Kidney tubule cell (primary cell): ENCODE results near the gene RAD18.

ENCODE experiments used
- DNase-seq: peaks from one replicate; pipeline ENCODE4 v3.0.0-alpha.2; 2018; ENCODE audit warnings: low spot score

Gene RAD18

GRCh38 chr3:8895829-8896228, 67.4 kb downstream of the RAD18 start:
- no peak for DNase-seq

DNA sequence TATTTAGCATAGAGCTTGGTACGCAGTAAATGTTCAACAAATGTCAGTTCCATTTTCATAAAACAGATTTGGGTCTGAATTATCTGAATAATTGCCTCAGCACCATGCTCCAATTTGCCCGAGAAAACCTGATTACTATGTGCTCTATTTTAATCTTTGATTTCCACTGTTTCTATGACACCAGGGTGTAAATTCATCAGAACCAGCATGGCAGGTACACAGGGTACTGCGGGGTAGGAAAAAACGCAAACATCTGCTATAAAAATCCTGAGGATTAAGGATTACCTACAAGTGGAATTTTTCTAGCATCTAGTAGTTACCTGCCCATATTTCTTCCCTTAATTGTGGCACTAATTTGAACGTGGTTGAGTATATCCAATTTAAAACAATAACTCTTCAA, 70.3 kb downstream of the RAD18 start:
- DNase-seq = no peak

GRCh38 chr3:8891774-8892173, 71.5 kb downstream of the RAD18 start:
- no peak for DNase-seq

GRCh38 chr3:8891303-8891702, 72.0 kb downstream of the RAD18 start:
- no peak for DNase-seq

GRCh38 chr3:8888301-8888915, 74.9 kb downstream of the RAD18 start:
- DNase-seq = no peak

DNA sequence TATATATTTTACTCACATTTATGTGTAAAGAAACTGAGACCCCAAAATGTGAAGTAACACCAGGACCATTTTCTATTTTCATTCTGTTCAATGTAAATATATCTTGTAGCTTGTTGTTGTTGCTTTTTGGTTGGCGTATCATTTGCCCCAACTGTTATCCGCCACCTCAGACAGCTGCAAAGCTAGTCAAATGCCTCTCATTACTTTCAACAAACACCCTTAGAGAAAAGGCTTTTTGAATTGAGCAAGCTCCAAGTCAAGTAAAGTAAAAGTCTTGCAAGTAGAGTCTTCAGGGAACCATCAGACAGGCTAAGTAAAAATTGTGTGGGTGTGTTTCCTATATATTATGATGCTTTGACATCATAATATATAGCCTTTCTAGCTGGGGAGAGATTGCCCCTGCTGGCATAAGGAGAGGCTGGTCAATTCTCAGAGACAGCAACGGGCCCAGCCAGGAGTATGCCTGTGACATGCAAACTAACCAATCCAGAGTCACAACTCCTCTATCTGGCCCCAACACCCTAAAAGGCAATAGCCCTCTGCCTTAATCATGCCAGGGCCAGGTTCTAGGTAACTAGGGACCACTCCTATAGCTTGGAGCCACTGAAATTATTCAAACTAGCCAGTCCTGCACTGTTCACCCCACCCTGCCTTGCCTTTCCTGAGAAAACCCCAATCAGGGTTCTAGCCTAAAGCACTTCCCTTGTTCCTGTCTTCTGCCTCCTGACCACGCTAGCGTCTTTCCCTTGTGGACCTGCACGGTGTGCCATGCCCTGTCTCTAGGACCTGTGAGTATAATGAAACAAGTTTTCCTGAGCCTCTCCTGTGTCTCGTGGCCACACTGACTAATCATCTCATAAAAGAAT, 75.6 kb downstream of the RAD18 start:
- DNase-seq = no peak

DNA sequence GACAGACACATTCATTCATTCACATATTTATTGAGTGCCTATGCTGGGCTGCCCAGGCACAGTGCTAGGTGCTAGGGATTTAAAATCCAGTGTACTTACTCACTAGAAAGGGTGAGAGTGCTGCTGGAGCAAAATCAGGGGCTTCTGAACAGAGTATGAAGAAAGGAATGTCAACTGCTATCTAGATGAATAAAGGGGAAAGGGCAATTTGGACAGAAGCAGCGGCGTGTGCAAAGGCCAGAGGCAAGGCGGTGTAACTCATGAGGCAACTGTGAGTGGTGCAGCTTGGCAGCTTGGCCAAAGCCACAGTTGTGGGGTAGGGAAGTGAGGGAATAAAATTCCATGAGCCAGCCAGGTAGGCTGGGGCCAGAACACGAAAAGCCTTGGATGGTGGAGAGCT, 76.7 kb downstream of the RAD18 start:
- peak; percentile 70 for DNase-seq

DNA sequence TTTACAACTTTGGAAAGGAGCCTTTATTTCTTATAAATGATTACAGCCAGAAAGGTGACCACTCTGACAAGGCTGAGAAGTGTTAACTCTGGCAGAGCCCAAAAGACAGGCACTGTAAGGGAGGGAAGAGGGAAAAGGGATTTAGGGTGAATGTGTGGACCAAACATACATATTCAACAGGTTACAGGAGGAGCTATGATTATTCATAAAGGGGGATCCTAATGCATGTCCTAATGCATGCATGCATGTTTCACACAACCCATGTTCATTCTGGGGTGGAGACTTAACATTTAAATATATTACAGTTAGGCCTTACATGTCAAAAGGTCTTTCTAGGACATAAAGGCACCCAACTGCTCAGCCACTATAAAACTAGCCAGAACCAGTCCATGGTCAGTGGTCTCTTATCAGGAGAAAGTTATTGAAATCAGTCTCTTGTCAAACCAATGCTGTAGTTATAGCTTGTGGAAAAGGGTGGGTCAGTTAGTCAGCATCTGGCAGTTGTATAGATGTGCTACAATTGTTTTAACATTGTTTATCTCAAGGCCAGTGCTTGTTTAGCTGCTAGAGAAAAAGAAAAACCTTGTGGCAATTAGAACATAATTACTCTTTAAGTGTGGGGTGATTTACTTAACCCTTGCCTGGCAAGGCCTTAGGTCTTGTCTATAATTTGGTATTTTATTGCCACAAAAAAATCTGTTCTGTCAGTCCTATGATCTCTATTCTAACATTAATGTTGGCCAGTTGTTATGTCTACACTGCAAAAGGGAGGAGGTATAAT, 77.5 kb downstream of the RAD18 start:
- no peak for DNase-seq

- DNase-seq = peak; percentile 11
These were observed 78.5 kb downstream of the RAD18 start for GRCh38 chr3:8884630-8885290.

DNA sequence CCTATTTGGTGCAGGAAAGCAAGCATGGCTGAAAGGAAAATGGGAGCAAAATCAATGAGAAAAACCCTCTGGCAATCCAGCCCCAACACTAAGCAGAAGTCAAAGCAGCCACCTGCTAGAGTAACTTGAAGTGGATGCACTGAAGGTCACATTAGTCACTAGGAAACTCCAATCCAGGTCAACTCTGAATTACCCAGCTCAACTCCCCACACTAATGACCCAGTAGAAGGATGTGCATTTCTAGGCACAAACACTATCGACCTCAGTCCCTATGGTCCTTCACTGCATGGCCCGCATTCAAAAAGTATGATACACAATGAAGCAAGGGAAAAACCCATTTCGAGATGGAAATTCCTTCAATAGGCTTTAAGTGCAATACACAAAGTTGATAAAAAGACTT, 80.6 kb downstream of the RAD18 start:
- DNase-seq = peak; percentile 13

- DNase-seq = peak; percentile 58
These were observed 81.1 kb downstream of the RAD18 start for GRCh38 chr3:8882171-8882593.

- DNase-seq = no peak
These were observed 83.8 kb downstream of the RAD18 start for GRCh38 chr3:8879347-8879944.

DNA sequence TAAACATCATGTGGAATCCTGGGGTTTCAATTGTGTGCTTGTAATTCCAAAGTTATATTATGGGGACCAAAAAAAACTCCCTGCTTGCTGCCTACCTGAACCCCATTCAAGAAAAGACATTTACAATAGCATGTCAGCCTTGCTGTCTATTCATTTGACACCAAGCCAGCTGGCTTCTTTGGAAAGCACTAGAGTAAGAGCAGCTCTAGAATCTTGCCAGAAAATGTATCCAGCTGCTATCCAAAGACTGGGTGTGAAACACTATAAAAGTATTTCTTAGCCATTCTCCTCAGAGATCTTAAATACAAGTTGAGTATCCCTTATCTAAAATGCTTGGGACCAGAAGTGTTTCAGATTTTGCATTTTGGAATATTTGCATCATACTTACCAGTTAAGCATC, 87.4 kb downstream of the RAD18 start:
- DNase-seq = no peak

DNA sequence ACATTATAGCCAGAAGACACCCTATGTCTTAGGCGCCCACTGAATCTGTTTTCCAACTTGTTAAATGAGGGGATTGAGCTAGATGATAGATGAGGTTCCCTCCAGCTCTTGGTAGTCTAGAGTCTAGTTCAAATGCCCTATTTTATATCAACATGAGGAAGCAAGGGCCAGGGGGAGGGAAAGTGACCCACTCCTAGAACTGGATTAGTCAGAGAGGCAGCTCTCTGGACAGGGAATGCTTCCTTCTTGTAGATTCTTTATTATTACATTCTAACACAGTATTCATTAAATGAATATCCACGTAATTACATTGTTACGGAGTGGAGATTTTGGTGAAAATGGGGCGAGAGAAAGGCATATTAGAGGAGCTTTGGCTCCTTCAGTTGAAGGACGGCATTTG, 89.5 kb downstream of the RAD18 start:
- DNase-seq = peak; percentile 59

- DNase-seq = peak; percentile 82
These were observed 91.0 kb downstream of the RAD18 start for GRCh38 chr3:8872261-8872660.

DNA sequence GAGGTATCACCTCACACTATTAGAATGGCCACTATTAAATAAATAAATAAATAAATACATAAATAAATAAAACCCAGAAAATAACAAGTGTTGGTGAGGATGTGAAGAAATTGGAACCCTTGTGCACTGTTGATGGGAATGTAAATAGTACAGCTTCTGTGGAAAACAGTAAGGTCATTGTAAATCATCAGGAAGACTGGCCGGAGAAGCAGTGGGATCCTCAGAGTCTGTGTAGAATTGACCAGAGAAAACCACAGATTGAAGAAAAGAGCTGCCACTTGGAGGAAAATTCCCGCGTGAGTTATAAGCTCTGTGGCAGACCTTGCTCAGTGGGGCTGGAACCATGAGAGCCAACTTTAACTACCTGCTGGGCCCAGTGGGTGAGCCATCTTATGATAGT, 92.0 kb downstream of the RAD18 start:
- no peak for DNase-seq

GRCh38 chr3:8870134-8870533, 93.1 kb downstream of the RAD18 start:
- no peak for DNase-seq

DNA sequence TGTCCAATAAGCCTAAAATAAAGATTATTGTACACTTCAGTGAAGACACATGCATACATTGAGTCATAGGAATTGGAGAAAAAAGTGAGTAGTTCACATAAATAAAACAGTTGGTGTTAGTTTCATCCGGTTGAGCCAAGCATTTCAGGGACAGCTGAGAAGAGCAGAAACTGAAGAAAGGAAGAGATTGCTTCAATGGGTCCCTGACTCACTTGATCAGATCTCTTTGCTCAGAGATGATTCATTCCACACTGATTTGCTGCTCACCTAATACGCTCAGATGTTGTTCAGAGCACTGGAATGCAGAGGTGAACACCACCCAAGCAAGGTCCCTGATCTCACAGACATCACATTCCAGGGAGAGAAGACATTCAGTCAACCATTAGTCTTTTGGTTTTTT, 93.7 kb downstream of the RAD18 start:
- peak; percentile 100 for DNase-seq

DNA sequence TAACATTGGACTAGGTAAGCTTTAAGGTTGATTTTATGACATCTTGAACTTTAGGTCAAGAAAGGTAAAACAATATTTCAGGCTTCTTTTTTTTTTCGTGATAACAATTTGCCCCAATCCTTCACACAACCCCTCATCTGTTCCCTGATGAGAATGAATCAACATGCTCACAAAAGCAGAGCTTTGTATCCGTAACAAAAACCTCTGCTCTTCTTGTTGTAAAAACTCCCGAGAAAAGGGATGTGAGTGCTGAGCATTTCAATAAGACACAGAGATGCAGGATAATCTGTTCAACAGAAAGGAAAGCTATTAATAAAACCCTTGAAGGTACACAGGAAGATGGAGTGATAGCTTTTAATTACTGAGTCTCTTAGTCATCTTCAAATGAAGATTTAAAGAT, 94.3 kb downstream of the RAD18 start:
- no peak for DNase-seq

GRCh38 chr3:8867646-8868045, 95.6 kb downstream of the RAD18 start:
- DNase-seq = no peak

GRCh38 chr3:8865697-8866096, 97.6 kb downstream of the RAD18 start:
- no peak for DNase-seq
